Mammary epithelial cell (primary cell): ENCODE measurements around the gene ARHGAP42.

Experiments
- CTCF ChIP-seq, 2 donors: IDR thresholded peaks in 1 of 2; conservative IDR thresholded peaks in 1 of 2; 2 replicates each; pipeline ENCODE4 v1.5.1; 2011 to 2012; ENCODE audit warnings: inconsistent platforms in 2 of 2, low read length in 2 of 2, mild to moderate bottlenecking in 2 of 2, control low read depth in 1 of 2, low read depth in 1 of 2; ENCODE audit not compliant: insufficient read depth in 1 of 2; ENCODE audit errors: extremely low read depth in 1 of 2
- EZH2 ChIP-seq: IDR thresholded peaks from 2 replicates; pipeline ENCODE4 v1.6.1; 2012; ENCODE audit warnings: low read length, inconsistent platforms, borderline replicate concordance

GRCh38 chr11:100865443-100866065, 178.5 kb downstream of the ARHGAP42 start:
- TF ChIP-seq CTCF (conservative IDR thresholded peaks at IDR 0.05 in 1 of 2, IDR thresholded peaks at IDR 0.05 in 1 of 2; ENCODE audit: extremely low read depth in 1 of 2, insufficient read depth in 1 of 2, low read depth in 1 of 2, low read length in 2 of 2) (no peak), EZH2 (no peak)
